MV-4-11 (cell line): Measurements from ENCODE around the gene GP1BB.

Experiments
- DNase-seq: peaks from one replicate; lab custom pipeline; 2025; lab: John Stamatoyannopoulos, UW

Gene GP1BB

DNA sequence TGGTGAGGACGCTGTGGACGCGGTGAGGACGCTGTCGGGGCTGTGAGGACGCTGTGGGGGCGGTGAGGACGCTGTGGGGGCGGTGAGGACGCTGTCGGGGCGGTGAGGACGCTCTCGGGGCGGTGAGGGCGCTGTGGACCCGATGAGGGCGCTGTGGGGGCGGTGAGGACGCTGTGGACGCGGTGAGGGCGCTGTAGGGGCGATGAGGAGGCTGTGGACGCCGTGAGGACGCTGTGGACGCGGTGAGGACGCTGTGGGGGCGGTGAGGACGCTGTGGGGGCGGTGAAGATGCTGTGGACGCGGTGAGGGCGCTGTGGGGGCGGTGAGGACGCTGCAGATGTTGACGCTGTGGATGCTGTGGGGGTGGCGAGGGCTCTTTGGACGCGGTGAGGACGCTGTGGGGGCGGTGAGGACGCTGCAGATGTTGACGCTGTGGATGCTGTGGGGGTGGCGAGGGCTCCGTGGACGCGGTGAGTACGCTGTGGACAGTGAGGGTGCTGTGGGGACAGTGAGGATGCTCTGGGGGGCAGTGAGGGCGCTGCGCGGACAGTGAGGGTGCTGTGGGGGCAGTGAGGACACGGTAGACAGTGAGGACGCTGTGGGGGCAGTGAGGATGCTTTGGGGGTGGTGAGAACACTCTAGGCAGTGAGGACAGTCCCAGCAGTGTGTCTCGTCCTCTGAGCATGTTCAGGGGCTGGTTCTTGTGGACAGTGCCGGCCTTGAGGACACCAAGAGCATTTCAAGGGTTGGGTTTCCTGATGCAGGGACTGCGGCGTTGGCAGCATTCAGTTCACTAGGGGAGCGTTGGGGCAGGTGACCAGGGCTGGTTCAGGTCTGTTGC lies 4.2 kb downstream of the GP1BB start:
- DNase-seq = no peak

DNA sequence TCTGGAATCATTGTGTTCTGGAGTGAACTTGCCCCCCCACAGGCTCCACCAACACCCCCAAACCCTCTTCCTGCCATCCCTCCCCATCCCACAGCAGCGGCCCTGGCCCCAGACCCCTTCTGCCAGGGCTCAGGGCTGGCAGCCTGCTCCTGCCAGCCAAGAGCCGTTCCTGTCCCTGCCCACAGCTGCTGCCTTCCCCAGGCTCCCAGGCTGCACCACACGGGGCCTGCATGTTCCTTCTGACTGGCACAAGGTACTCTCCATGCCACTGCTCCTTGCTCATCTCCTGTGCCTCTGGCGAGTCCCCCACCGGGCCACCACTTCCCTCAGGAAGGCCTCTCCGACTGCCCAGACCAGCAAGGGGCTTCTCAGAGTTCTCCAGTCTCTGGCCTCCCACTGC lies 4.9 kb downstream of the GP1BB start:
- DNase-seq = no peak

DNA sequence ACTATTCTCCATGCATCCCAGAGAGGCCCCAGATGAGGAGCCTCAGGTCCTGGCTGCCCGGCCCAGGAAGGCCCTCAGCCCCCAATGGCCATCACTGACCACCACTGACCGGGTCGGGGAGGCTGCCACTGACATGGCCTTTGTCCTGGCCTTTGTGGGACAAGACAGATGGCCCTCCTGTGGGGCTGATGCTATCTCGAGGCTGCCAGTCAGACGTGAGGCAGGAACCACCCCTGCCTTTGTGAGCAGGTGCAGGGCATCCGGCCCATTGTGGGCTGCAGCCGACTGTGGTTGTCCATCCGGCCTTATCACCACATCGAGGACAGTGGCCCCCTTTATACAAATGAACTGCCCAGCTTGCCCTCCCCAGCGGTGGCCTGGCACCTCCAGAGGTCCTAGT lies 5.5 kb downstream of the GP1BB start:
- no peak for DNase-seq

DNA sequence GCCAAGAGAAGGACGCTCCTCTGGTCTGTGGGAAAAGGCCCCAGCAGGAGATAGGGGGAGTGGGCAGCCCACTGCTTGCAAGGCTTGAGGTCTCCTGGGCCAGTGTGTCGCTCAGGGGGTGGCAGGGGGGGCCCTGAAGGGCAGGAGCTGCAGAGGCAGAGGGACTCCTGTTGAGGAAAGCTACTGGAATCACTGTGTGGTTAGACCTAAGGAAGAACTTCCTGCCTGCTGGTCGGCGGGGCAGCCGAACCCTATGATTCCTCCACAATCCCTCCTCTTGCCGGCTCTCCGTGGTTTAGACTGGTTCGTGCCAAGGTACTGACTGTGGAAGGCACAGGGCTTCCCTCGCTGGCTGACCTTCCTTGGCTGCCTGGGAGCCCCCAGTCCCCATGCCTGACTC lies 6.2 kb downstream of the GP1BB start:
- DNase-seq = no peak

GRCh38 chr22:19730198-19730597 lies 6.9 kb downstream of the GP1BB start:
- no peak for DNase-seq

- DNase-seq = peak; percentile 36
Observed at GRCh38 chr22:19730655-19731360, 7.5 kb downstream of the GP1BB start.

- DNase-seq = no peak
Observed at GRCh38 chr22:19731361-19732135, 8.2 kb downstream of the GP1BB start.

- no peak for DNase-seq
Observed at GRCh38 chr22:19732403-19733113, 9.2 kb downstream of the GP1BB start.

DNA sequence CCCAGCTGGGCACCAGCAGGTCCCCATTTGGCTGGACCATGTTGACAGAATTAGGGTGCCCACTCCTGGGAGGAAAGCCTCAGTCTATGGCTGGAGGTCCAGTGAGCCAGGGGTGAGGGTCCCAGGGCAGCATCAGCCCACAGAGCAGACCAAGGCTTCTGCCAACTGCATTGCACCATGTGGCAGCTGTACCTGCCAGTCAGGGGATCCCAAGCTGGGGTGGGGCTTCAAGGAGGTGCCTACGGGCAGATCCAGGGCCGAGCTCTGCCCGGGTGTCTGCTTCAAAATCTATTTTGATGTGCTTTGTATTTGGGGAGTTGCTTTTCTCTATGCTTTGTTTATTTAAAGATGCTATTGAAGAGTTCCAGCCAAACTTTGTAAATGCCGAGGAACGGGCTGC lies 10.4 kb downstream of the GP1BB start:
- DNase-seq = no peak

- DNase-seq = no peak
Observed at GRCh38 chr22:19734163-19734562, 10.8 kb downstream of the GP1BB start.

DNA sequence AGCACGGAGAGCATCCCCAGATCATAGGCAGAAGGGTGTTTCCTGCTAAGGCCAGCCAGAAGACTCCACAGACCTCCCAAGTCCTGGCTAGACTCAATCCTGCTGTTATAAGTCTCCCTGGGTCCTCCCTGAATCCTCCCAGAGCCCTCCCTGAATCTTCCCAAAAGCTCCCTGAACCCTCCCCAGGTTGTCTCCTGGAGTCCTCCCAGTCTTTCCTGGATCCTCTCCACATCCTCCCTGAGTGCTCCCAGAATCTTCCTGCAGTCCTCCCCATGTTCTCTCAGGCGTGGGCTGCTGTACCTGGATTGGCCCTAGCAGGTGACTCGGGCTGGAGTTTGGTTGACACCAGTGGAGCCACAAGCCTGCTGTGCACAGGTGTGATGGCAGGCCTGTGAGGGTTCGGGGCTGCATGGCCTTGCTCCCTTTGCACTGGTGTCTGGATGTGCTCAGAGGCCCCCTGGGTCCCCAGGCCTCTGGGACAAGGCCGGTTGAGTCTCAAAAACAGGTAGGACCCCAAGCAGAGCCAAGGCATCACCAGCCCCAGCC lies 11.6 kb downstream of the GP1BB start:
- no peak for DNase-seq

DNA sequence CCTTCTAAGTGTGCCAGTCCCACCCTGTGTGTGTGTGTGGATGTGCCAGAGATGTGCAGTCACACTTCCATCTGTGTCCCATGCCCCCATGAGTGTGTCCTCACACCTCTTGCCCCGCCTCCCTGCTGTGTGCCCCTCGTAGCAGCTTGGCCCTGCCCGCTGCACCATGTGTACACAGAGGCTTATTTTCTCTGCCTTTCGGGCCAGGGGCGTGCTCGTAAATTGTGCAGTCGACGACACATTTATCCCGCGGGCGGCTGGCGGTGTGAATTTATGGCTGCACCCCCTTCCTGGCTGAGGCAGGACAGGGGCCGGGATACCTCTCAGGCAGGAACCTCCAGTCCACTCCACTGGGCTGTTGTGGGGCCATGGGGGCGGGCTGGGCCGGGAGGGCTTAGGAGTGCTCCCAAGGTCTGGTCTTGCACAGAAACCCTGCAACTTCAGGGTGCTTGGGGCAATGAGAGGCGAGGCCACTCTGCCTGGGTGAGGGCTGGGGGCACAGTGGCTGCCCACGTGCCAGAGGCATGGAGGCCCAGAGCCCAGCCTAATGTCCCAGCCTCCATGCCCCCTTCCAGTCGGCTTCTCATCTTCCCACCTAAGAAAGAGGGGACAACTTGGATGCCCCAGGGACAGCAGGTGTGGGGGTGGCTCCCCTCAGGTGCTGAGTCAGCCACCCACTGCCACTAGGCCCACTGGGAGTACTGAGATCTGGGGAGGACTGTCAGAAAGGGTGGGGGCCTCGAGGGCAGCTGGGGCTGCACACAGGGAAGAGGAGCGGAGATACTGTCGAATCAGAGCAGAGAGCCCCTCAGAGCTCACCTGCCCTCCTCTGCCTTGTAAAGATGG lies 12.5 kb downstream of the GP1BB start:
- DNase-seq = no peak

DNA sequence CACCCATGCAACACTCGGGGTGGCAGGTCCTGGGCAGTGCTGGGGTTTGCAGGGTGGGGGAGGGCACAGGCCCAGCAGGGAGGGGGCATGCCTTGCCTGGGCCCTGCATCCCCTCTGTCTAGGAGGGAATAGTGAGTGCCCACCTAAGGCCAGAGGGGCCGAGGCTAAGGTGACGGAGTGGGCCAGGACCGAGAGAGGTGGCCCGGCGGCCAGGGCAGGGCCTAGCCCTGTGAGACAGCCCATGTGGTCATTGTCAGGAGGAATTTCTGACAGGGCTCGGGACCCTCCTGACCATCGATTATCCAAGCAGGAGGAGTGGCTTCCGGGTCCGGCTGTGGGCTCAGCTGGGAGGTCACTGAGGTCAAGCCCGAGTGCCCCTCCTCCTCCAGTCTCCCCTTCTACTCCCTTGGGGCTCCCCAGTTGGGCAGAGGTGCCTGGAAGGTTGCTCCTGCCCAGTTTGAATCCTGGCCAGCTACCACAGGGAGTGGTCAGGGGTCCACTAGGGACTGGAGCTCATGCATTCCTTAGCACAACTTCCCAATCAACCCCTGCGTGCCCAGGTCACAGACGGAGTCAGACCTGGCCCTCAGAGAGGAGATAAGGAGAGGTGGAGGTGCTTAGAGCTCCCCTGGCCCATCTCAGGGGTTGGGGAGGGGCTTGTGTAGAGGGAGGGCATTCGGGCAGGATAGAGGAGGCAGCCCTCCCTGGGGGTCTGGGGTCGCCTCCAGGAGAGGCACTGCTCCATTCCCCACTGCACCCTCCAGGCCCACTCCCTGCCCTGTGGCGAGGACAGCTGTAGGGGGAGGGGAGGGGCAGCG lies 14.7 kb downstream of the GP1BB start:
- DNase-seq = no peak

DNA sequence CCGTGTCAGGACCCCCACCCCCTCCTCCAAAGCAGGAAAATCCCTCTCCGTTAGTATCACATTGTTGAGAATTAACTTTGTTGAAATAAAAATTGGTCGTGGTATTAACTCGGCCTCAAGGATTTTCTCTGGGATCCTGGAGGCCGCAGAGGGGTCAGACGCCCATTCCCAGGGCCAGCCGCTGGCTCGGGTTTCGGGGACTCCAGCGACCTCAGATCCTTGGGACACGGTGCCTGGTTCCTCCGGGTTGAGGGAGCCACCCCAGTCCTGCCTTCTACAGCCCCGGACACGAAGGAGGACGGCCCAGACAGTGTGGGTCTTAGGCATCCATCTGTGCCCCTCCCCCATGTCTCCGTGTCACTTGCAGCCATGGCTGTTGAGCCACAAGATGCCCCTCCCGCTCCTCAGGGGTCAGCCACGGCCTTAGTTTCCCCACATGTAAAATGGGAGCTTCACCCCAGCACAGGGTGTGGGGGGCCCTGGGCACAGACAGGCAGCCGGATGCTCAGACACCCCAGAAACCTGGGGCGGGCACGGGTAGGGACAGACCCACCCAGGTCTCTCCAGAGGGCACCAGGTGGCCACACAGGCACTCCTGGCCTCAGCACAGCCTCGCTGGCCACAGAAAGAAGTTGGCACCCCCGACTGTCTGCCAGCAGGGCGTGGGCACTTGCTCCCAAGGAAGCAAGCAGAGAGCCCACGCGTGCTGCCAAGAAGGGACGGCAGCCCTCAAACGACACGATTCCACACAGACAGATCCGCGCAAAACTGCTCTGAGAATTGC lies 15.5 kb downstream of the GP1BB start:
- DNase-seq = no peak

GRCh38 chr22:19739448-19739895 lies 16.1 kb downstream of the GP1BB start:
- DNase-seq = no peak

GRCh38 chr22:19739911-19740449 lies 16.6 kb downstream of the GP1BB start:
- DNase-seq = no peak

DNA sequence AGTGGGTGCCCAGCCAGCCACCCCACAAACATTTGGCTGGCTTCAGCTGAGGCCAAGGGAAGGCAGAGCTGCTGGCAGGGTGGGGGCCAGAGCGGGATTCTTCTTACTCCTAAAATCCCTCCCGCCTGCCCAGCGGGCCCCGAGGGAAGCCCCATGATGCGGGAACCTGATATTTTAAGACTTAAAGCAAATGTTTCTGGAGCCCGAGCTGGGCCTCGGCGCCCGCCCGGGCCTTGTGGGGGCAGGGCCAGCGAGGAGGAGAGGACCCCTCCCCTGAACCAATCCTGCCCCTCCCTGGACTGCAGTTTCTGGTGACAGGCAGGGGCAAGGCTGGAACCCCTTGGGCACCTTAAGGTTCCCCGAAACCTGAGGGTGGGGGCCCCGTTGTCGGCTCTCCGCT lies 17.2 kb downstream of the GP1BB start:
- DNase-seq = no peak

GRCh38 chr22:19741053-19741452 lies 17.7 kb downstream of the GP1BB start:
- DNase-seq = no peak
